SK-MEL-5 (cell line): ENCODE measurements around the gene HS3ST3A1. TPM values are rescaled to one million over a fixed set of nuclear protein-coding genes. Genes with fewer than 3 reads are reported as not detected.

Experiments
- DNase-seq: peaks from one replicate; pipeline ENCODE4 v3.0.0-alpha.2; 2016; ENCODE audit warnings: low read depth, low spot score
- in situ Hi-C: cut with HindIII; loops from 2 replicates; pipeline ENCODE4 v1.10.0; 2016; ENCODE audit warnings: low sequenced_read_pairs, high pct_unique_total_duplicates, low pct_unique_long_range_greater_than_20kb
- total RNA-seq: library from RNA; depleted of rRNA; stranded (reverse); fragments of >200 nt; shearing (Covaris generic); gene quantifications from 2 replicates; pipeline ENCODE4 v1.2.3, GENCODE V29; 2014

HS3ST3A1 gene
- total RNA-seq, 1 experiment from 2014 or later: 0.11 TPM

GRCh38 chr17:13583996-13584700 is 17.6 kb downstream of the HS3ST3A1 start:
- in situ Hi-C loops: no loop called here
- DNase-seq: no peak

GRCh38 chr17:13582776-13583547 is 18.8 kb downstream of the HS3ST3A1 start:
- in situ Hi-C loops: no loop called here
- no peak for DNase-seq

- in situ Hi-C loops: no loop called here
- no peak for DNase-seq
Observed at GRCh38 chr17:13581925-13582324, 19.8 kb downstream of the HS3ST3A1 start.

GRCh38 chr17:13580790-13581189 is 20.9 kb downstream of the HS3ST3A1 start:
- no peak for DNase-seq
- in situ Hi-C loops: no loop called here

GRCh38 chr17:13576661-13577526 is 24.8 kb downstream of the HS3ST3A1 start:
- peak; percentile 42 for DNase-seq
- in situ Hi-C loops: no loop called here

- in situ Hi-C loops: no loop called here
- DNase-seq: no peak
Observed at GRCh38 chr17:13575922-13576419, 25.8 kb downstream of the HS3ST3A1 start.

- in situ Hi-C loops: no loop called here
- DNase-seq: no peak
Observed at GRCh38 chr17:13575466-13575865, 26.3 kb downstream of the HS3ST3A1 start.

- in situ Hi-C loops: no loop called here
- no peak for DNase-seq
Observed at GRCh38 chr17:13572581-13572980, 29.1 kb downstream of the HS3ST3A1 start.

- in situ Hi-C loops: no loop called here
- no peak for DNase-seq
Observed at GRCh38 chr17:13569398-13570123, 32.2 kb downstream of the HS3ST3A1 start.

GRCh38 chr17:13568582-13569397 is 32.9 kb downstream of the HS3ST3A1 start:
- no peak for DNase-seq
- in situ Hi-C loops: no loop called here

- in situ Hi-C loops: no loop called here
Observed at GRCh38 chr17:13563866-13564265, 37.9 kb downstream of the HS3ST3A1 start.

GRCh38 chr17:13562271-13562800 is 39.4 kb downstream of the HS3ST3A1 start:
- no peak for DNase-seq
- in situ Hi-C loops: no loop called here

More at GRCh38 chr17:13563866-13564265, 37.9 kb downstream of the HS3ST3A1 start:
- no peak for DNase-seq

GRCh38 chr17:13561606-13562270 is 40.0 kb downstream of the HS3ST3A1 start:
- DNase-seq: peak; percentile 50
- in situ Hi-C loops: no loop called here

- in situ Hi-C loops: no loop called here
- no peak for DNase-seq
Observed at GRCh38 chr17:13560935-13561334, 40.8 kb downstream of the HS3ST3A1 start.

GRCh38 chr17:13558588-13558987 is 43.1 kb downstream of the HS3ST3A1 start:
- DNase-seq: no peak
- in situ Hi-C loops: no loop called here

- DNase-seq: no peak
Observed at GRCh38 chr17:13557077-13557476, 44.7 kb downstream of the HS3ST3A1 start.

More at GRCh38 chr17:13557077-13557476, 44.7 kb downstream of the HS3ST3A1 start:
- in situ Hi-C loops: no loop called here
